OCI-LY3 (cell line): ENCODE results near the gene CCS.

ENCODE experiments used
- CTCF ChIP-seq: fragments of 200-600, 300-600 bp; sonication (generic); IDR thresholded peaks from 2 replicates; pipeline ENCODE4 v1.5.1; 2014; ENCODE audit warnings: antibody characterized with exemption, low read length, low read depth
- EZH2phosphoT487 ChIP-seq: fragments of 200-600 bp; shearing (Covaris generic); IDR thresholded peaks from 2 replicates; pipeline ENCODE4 v1.6.1; 2018; ENCODE audit warnings: antibody characterized with exemption, mixed run types, low read depth

DNA sequence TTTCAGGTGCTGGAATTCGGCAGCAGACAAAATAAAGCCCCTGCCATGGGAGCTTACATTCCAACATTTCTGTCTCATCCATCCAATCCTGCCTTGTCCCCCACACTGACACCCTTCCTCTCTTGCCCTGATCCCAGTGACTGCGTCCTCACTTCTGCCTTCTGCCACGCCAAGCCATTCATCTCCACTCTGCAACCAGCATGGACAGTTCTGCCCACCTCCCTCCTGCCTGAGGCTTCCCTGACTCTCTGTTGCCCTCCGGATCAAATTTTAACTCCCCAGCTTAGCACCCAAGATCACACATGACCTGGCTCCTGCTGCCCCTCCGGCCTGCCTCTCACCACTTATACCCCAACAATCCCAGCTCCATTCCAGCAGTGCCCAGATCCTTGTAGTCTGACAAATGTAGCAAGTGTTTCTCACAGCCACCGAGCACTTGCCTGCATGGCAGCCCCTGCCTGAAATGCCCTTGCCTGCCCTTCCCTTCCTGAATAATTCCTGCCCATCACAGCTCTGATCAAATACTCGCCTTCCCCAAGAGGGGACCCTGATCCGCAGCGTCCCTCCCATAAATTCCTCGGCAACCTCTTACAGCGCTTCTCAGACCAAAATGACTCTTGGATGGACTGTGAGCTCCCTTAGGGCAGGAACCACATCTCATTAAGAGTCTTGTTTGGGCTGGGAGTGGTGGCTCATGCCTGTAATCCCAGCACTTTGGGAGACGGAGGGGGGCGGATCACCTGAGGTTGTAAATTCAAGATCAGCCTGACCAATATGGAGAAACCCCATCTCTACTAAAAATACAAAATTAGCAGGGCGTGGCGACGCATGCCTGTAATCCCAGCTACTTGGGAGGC is 44.0 kb upstream of the CCS start:
- TF ChIP-seq CTCF = no peak
- no peak for TF ChIP-seq EZH2phosphoT487
